HepG2 (cell line): Measurements from ENCODE around the gene RARG. TPM values are rescaled to one million over a fixed set of nuclear protein-coding genes. Genes with fewer than 3 reads are reported as not detected.

Experiments
- ATAC-seq: fragments of 200-7000 bp; cut with Tn5 transposase; 3 replicates; pipeline ENCODE4 v1.9.1; 2020; ENCODE audit warnings: mild to moderate bottlenecking, moderate library complexity
- BruUV-seq: library from RNA; stranded (reverse); fragments of 400-500 nt; replicated peaks from 2 replicates; lab custom pipeline; 2021; lab: Mats Ljungman, UMichigan
- CTCF ChIA-PET: fragments of 300-600 bp; formaldehyde crosslinking; extraction: SDS; loops from one replicate; lab custom pipeline; 2021; ENCODE audit warnings: low total read pairs, inconsistent platforms, low intra/inter-chr PET ratio; lab: Yijun Ruan, JAX
- POLR2A ChIA-PET: fragments of 350-600 bp; sonication (Branson Sonifier 250); formaldehyde crosslinking; loops from one replicate; lab custom pipeline; 2020; ENCODE audit warnings: antibody characterized with exemption, inconsistent platforms; lab: Yijun Ruan, JAX
- DNase-seq: peaks from one replicate; pipeline ENCODE4 v3.0.0-alpha.2; 2015; ENCODE audit warnings: low spot score
- FAIRE-seq: peaks from 3 replicates; lab custom pipeline; 2011; peaks lifted over from hg19 to GRCh38; lab: Jason Lieb, UNC
- H2AFZ ChIP-seq: one replicate; pipeline ENCODE4 v1.6.1; 2011; ENCODE audit warnings: low read length, inconsistent platforms
- H3K27ac ChIP-seq: fragments of 300-600 bp; 3 replicates; pipeline ENCODE4 v1.8.0; 2011; ENCODE audit warnings: mixed run types, mild to moderate bottlenecking, mixed read lengths, low read length, inconsistent platforms; ENCODE audit not compliant: insufficient read depth; ENCODE audit errors: extremely low read length
- H3K27me3 ChIP-seq, 2 experiments: fragments of 200-600 bp in 1 of 2; 2 replicates in 1 of 2; 3 replicates in 1 of 2; pipeline versions ENCODE4 v1.6.0 to v1.8.0; 2011; ENCODE audit warnings: low read length in 2 of 2, mild to moderate bottlenecking in 2 of 2, moderate library complexity in 2 of 2, inconsistent platforms in 1 of 2; ENCODE audit not compliant: insufficient read depth in 2 of 2, control insufficient read depth in 1 of 2
- H3K36me3 ChIP-seq, 2 experiments: fragments of 200-600 bp in 1 of 2; replicated peaks in 1 of 2; 2 replicates in 1 of 2; 3 replicates in 1 of 2; pipeline versions ENCODE4 v1.5.1 to v1.8.0; 2011; ENCODE audit warnings: low read length in 2 of 2, inconsistent platforms in 1 of 2; ENCODE audit not compliant: insufficient read depth in 2 of 2, control insufficient read depth in 1 of 2
- H3K4me1 ChIP-seq: 2 replicates; pipeline ENCODE4 v1.5.1; 2012; ENCODE audit warnings: low read length, inconsistent platforms; ENCODE audit not compliant: insufficient read depth
- H3K4me2 ChIP-seq: 2 replicates; pipeline ENCODE4 v1.6.0; 2011; ENCODE audit warnings: low read depth, low read length, inconsistent platforms
- H3K4me3 ChIP-seq, 3 experiments: fragments of 200-600 bp in 1 of 3; sonication (generic), shearing (Covaris generic) in 1 of 3; replicated peaks in 1 of 3; 2 replicates each; pipeline ENCODE4 v1.5.1; 2011 to 2016; ENCODE audit warnings: low read length in 3 of 3, inconsistent platforms in 2 of 3, low read depth in 2 of 3, mild to moderate bottlenecking in 2 of 3, control low read depth in 1 of 3, mixed read lengths in 1 of 3; ENCODE audit not compliant: insufficient read depth in 1 of 3
- H3K79me2 ChIP-seq: one replicate; pipeline ENCODE4 v1.6.1; 2011; ENCODE audit warnings: low read length, inconsistent platforms; ENCODE audit not compliant: insufficient read depth
- H3K9ac ChIP-seq: 2 replicates; pipeline ENCODE4 v1.6.0; 2011; ENCODE audit warnings: mild to moderate bottlenecking, low read depth, low read length, inconsistent platforms; ENCODE audit not compliant: insufficient read depth
- H3K9me3 ChIP-seq: 2 replicates; pipeline ENCODE4 v1.5.1; 2012; ENCODE audit warnings: mild to moderate bottlenecking, low read length
- H4K20me1 ChIP-seq: 2 replicates; pipeline ENCODE4 v1.6.0; 2011; ENCODE audit warnings: inconsistent platforms, mild to moderate bottlenecking, low read length, moderate library complexity; ENCODE audit not compliant: insufficient read depth
- BCLAF1 ChIP-seq: fragments of 450-650 bp; IDR thresholded peaks from 2 replicates; pipeline ENCODE4 v1.6.1; 2017; ENCODE audit warnings: mild to moderate bottlenecking
- CEBPZ ChIP-seq: IDR thresholded peaks from 2 replicates; pipeline ENCODE4 v1.6.1; 2012; ENCODE audit warnings: low read length, improper control_type of control experiment
- FOXA1 ChIP-seq, 2 experiments: fragments of 450-650 bp in 1 of 2; sonication (generic) in 1 of 2; formaldehyde crosslinking in 1 of 2; IDR thresholded peaks; 2 replicates each; pipeline versions ENCODE4 v1.4.0 to v1.6.1; 2016 to 2020; ENCODE audit warnings: missing genetic modification reagents in 1 of 2
- GABPB1 ChIP-seq: IDR thresholded peaks from 2 replicates; pipeline ENCODE4 v1.6.1; 2016; ENCODE audit warnings: mild to moderate bottlenecking, missing genetic modification reagents, moderate library complexity, missing compliant biosample characterization
- THAP7 ChIP-seq: sonication (generic); formaldehyde crosslinking; IDR thresholded peaks from 2 replicates; pipeline ENCODE4 v1.8.1; 2023; ENCODE audit warnings: mild to moderate bottlenecking, missing genetic modification reagents
- ZC3H13 ChIP-seq: sonication (generic); formaldehyde crosslinking; IDR thresholded peaks from 2 replicates; pipeline ENCODE4 v1.8.1; 2023; ENCODE audit warnings: mild to moderate bottlenecking, missing genetic modification reagents, moderate library complexity
- ZNF17 ChIP-seq: sonication (generic); formaldehyde crosslinking; IDR thresholded peaks from 2 replicates; pipeline ENCODE4 v1.5.0; 2020; ENCODE audit warnings: mild to moderate bottlenecking, missing genetic modification reagents
- ZNF652 ChIP-seq: IDR thresholded peaks from 2 replicates; pipeline ENCODE4 v1.6.1; 2016; ENCODE audit warnings: low read depth, borderline replicate concordance
- ZNF788 ChIP-seq: sonication (generic); formaldehyde crosslinking; IDR thresholded peaks from 2 replicates; pipeline ENCODE4 v1.5.0; 2020; ENCODE audit warnings: mild to moderate bottlenecking, missing genetic modification reagents, borderline replicate concordance
- WGBS: methylation state at CpG from one replicate; pipeline ENCODE4 v1.1.6; 2017; ENCODE audit warnings: low lambda C conversion rate; 5-methylcytosine and 5-hydroxymethylcytosine counted together
- in situ Hi-C: cut with HindIII; loops from 2 replicates; pipeline ENCODE4 v1.10.0; 2017; ENCODE audit warnings: low pct_unique_long_range_greater_than_20kb; ENCODE audit not compliant: extremely low pct_ligation_motif_present
- intact Hi-C: fragments of 100-400 bp; cut with micrococcal nuclease; formaldehyde crosslinking; loops from one replicate; pipeline ENCODE4 v1.10.0; 2022; ENCODE audit not compliant: unreplicated experiment
- polyA plus RNA-seq, 8 experiments: library from polyadenylated mRNA; depleted of rRNA in 3 of 8; stranded (reverse) in 7 of 8; unstranded in 1 of 8; fragments of >200 nt; fragmentation: Illumina TruSeq in 4 of 8; extraction: Trizol in 4 of 8; gene quantifications; 2 replicates each; pipeline versions ENCODE4 v1.2.1 to v1.2.3, GENCODE V29; 2011 to 2016; ENCODE audit warnings: low read depth in 4 of 8, missing spikeins in 1 of 8, mixed read lengths in 1 of 8; ENCODE audit not compliant: insufficient read depth in 1 of 8
- total RNA-seq, 5 experiments: library from RNA; depleted of rRNA; stranded (reverse); fragments of >200 nt; fragmentation: Illumina TruSeq; extraction: Trizol; gene quantifications; 2 replicates each; pipeline ENCODE4 v1.2.3, GENCODE V29; 2016; ENCODE audit warnings: low read depth in 1 of 5

RARG gene
- total and polyA plus RNA-seq, 2 of the 13 experiments (the other 11 are each of a cell fraction or from before 2014, with no cell fraction given): 0.77 to 1.5 TPM

- H3K9ac ChIP-seq: no peak overlapping the region
- H3K36me3 ChIP-seq: no peaks in the 10 kb centered on the region
- no peaks in the 10 kb centered on the region for H3K9me3 ChIP-seq
- ATAC-seq (no peak; the same call in 1 of the 3 replicates), FAIRE-seq (no peak)
- CTCF ChIA-PET: no interaction called here
- intact Hi-C loops: no loop called here
- POLR2A ChIA-PET: interaction anchor here (0.6 kb wide), 1 partner anchor 523 kb away, joined by 3 read pairs; no protein-coding TSS in a partner anchor
- H3K27me3 ChIP-seq: peaks cover 10 to 60% of the 10 kb centered on the region in 2 experiments
- TF ChIP-seq ZNF17 (CRISPR knock-in tag) (no peak), CEBPZ (no peak), ZC3H13 (no peak), ZNF652 (CRISPR knock-in tag) (peak; percentile 42), GABPB1 (CRISPR knock-in tag) (no peak), BCLAF1 (no peak), FOXA1 (IDR thresholded peaks at IDR 0.05) (no peak), FOXA1 (CRISPR knock-in tag; IDR thresholded peaks at IDR 0.05) (peak; percentile 12; the same call in 1 of the 2 replicates), THAP7 (CRISPR knock-in tag) (no peak), ZNF788 (CRISPR knock-in tag) (no peak)
- TF ChIP-seq, all 625 proteins: peak for 2
- in situ Hi-C loops: no loop called here
- Histone ChIP-seq H3K4me2 (peak overlapping the region; percentile 40; the same call in 1 of the 2 replicates), H3K79me2 (no peaks in the 10 kb centered on the region), H2AFZ (no peak overlapping the region), H3K27ac (no peak overlapping the region), H4K20me1 (no peaks in the 10 kb centered on the region), H3K4me3 (no peak overlapping the region), H3K4me1 (peaks cover 38% of the 10 kb centered on the region)
- WGBS: 0% methylated on average over 1 of the region's 7 CpGs
- no peak for DNase-seq
- no TSS peak for BruUV-seq
Measured at GRCh38 chr12:53233671-53234121, 1.7 kb upstream of the RARG start.
